ENCODE results near the gene SARM1. TPM values are rescaled to one million over a fixed set of nuclear protein-coding genes. Genes with fewer than 3 reads are reported as not detected.
A peak's percentile ranks its signal among the peaks of the same experiment; 100 is the strongest.

Gene SARM1
- total and polyA plus RNA-seq, 9 of the 15 experiments (the other 6 are each of a cell fraction or from before 2014, with no cell fraction given), result 0.04 to 0.55 (median 0.11) TPM; not detected in 2

- POLR2A ChIA-PET, result interaction anchor here (1.6 to 2.8 kb wide), 3 partner anchors 8 to 24 kb away, joined by 8 to 9 read pairs (median 8); partner anchors contain the start of gene POLDIP2
Measured at GRCh38 chr17:28365487-28365886, 6.0 kb upstream of the SARM1 start.

DNA sequence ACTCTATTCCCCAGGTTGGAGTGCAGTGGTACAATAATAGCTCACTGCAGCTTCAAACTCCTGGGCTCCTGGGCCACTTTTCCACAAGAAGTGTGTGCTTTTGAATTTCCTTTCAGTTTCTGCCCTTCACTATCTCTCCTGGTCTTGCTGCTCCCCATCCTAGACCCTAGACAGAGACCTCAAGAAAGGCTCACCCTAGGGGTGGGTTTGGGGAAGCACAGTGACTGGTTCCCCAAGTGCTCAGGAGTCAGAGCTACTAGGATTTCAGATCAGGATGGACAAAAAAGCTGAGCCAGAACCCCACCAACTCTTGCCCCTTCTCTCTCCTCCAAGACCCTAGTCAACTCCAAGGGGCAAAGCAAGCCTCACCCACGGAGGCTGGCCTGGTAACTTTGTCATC lies 4.9 kb upstream of the SARM1 start:
- FAIRE-seq, result no peak
- H3K4me3 ChIP-seq, result no peak overlapping the region
- ATAC-seq, result peak; percentile 31; the same call in 2 of the 3 replicates
- H3K4me2 ChIP-seq (ENCODE audit: insufficient read depth, low read length), result no peak overlapping the region
- no peaks in the 10 kb centered on the region for H3K9me3 ChIP-seq (replicated peaks; ENCODE audit: control insufficient read depth, insufficient read depth, low read depth, low read length)
- BruUV-seq (replicated peaks), result no TSS peak
- H3K4me1 ChIP-seq (replicated peaks in 1 of 2; ENCODE audit: control insufficient read depth in 2 of 2, insufficient read depth in 2 of 2, low read length in 2 of 2), result peaks cover 16 to 36% of the 10 kb centered on the region in 2 experiments
- peaks cover 25% of the 10 kb centered on the region for H3K36me3 ChIP-seq (ENCODE audit: control insufficient read depth, insufficient read depth, low read length)
- H3K27ac ChIP-seq (ENCODE audit: extremely low read depth, low read depth, low read length), result no peak overlapping the region
- H3K79me2 ChIP-seq (ENCODE audit: control insufficient read depth, insufficient read depth, low read length), result no peaks in the 10 kb centered on the region
- ChIA-PET POLR2A (interaction anchor here (1.0 to 2.8 kb wide), 5 partner anchors 9 to 23 kb away, joined by 3 to 9 read pairs (median 8); partner anchors contain the start of gene POLDIP2), CTCF (ENCODE audit: low intra/inter-chr PET ratio) (no interaction called here)
- no peaks in the 10 kb centered on the region for H3K27me3 ChIP-seq (ENCODE audit: control insufficient read depth in 2 of 2, insufficient read depth in 2 of 2, low read length in 2 of 2)
- H2AFZ ChIP-seq (ENCODE audit: low read depth, low read length), result no peak overlapping the region
- peak; percentile 35 to 38 (median 36) for DNase-seq (ENCODE audit: extremely low read depth in 1 of 4, low spot score in 3 of 4)
- 0 out of 2 replicates have a peak, but pooled peaks cover 6% of the 10 kb centered on the region for H4K20me1 ChIP-seq (replicated peaks; ENCODE audit: control insufficient read depth, insufficient read depth, low read length)
- H3K9ac ChIP-seq (ENCODE audit: insufficient read depth in 1 of 2, low read depth in 2 of 2, low read length in 2 of 2), result no peak overlapping the region
- H3K9me1 ChIP-seq (ENCODE audit: control insufficient read depth, insufficient read depth, low read length), result peaks cover 5% of the 10 kb centered on the region
- intact Hi-C loops (cut with micrococcal nuclease) (no loop called here), in situ Hi-C loops (cut with MboI) (no loop called here)
- WGBS (ENCODE audit: insufficient coverage, low coverage, missing lambda C conversion rate), result 20% methylated on average over 1 of the region's 1 CpG
- TF ChIP-seq, protein P1, sequence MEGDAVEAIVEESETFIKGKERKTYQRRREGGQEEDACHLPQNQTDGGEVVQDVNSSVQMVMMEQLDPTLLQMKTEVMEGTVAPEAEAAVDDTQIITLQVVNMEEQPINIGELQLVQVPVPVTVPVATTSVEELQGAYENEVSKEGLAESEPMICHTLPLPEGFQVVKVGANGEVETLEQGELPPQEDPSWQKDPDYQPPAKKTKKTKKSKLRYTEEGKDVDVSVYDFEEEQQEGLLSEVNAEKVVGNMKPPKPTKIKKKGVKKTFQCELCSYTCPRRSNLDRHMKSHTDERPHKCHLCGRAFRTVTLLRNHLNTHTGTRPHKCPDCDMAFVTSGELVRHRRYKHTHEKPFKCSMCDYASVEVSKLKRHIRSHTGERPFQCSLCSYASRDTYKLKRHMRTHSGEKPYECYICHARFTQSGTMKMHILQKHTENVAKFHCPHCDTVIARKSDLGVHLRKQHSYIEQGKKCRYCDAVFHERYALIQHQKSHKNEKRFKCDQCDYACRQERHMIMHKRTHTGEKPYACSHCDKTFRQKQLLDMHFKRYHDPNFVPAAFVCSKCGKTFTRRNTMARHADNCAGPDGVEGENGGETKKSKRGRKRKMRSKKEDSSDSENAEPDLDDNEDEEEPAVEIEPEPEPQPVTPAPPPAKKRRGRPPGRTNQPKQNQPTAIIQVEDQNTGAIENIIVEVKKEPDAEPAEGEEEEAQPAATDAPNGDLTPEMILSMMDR (IDR thresholded peaks at IDR 0.05 in 2 of 3, conservative IDR thresholded peaks at IDR 0.05 in 1 of 3; ENCODE audit: insufficient read depth in 2 of 3, low read depth in 1 of 3, low read length in 3 of 3), result peak in 2 of 3 experiments; percentile 23 to 47; a peak in 3 of 6 replicates
- TF ChIP-seq NBN (IDR thresholded peaks at IDR 0.05; ENCODE audit: low read depth), result no peak

More at GRCh38 chr17:28365487-28365886, 6.0 kb upstream of the SARM1 start:
- Histone ChIP-seq H3K79me2 (ENCODE audit: control insufficient read depth, insufficient read depth, low read length) (no peaks in the 10 kb centered on the region), H3K27me3 (ENCODE audit: control insufficient read depth in 2 of 2, insufficient read depth in 2 of 2, low read length in 2 of 2) (no peaks in the 10 kb centered on the region), H3K9ac (ENCODE audit: insufficient read depth in 1 of 2, low read depth in 2 of 2, low read length in 2 of 2) (peak overlapping the region in 1 of 2 experiments; percentile 13; a peak in 1 of 4 replicates), H2AFZ (ENCODE audit: low read depth, low read length) (no peak overlapping the region), H3K4me3 (no peak overlapping the region), H3K9me1 (ENCODE audit: control insufficient read depth, insufficient read depth, low read length) (peaks cover under 1% of the 10 kb centered on the region), H4K20me1 (replicated peaks; ENCODE audit: control insufficient read depth, insufficient read depth, low read length) (0 out of 2 replicates have a peak, but pooled peaks cover 6% of the 10 kb centered on the region), H3K36me3 (ENCODE audit: control insufficient read depth, insufficient read depth, low read length) (peaks cover 36% of the 10 kb centered on the region), H3K27ac (ENCODE audit: extremely low read depth, low read depth, low read length) (no peak overlapping the region), H3K4me2 (ENCODE audit: insufficient read depth, low read length) (no peak overlapping the region), H3K4me1 (replicated peaks in 1 of 2; ENCODE audit: control insufficient read depth in 2 of 2, insufficient read depth in 2 of 2, low read length in 2 of 2) (peaks cover 10 to 27% of the 10 kb centered on the region in 2 experiments), H3K9me3 (replicated peaks; ENCODE audit: control insufficient read depth, insufficient read depth, low read depth, low read length) (no peaks in the 10 kb centered on the region)
- CTCF ChIA-PET (ENCODE audit: low intra/inter-chr PET ratio), result no interaction called here
- no peak for TF ChIP-seq ZNF263 (CRISPR knock-in tag; IDR thresholded peaks at IDR 0.05; ENCODE audit: borderline replicate concordance)
- no peak for TF ChIP-seq FOS (IDR thresholded peaks at IDR 0.05; ENCODE audit: extremely low read depth, insufficient read length)
- in situ Hi-C loops (cut with MboI) (no loop called here), intact Hi-C loops (cut with micrococcal nuclease) (no loop called here)
- FAIRE-seq (no peak), ATAC-seq (no peak), DNase-seq (ENCODE audit: extremely low read depth in 1 of 4, low spot score in 3 of 4) (no peak)
- 46% methylated on average over 3 of the region's 3 CpGs for WGBS (ENCODE audit: insufficient coverage, low coverage, missing lambda C conversion rate)
- no TSS peak for BruUV-seq (replicated peaks)

Measured in K562 (cell line).